CD4-positive, alpha-beta T cell (primary cell): ENCODE results near the gene CLBA1. TPM values are rescaled to one million over a fixed set of nuclear protein-coding genes. Genes with fewer than 3 reads are reported as not detected.

Experiments used
- ATAC-seq: fragments of 200-7000 bp; cut with Tn5 transposase; one replicate; pipeline ENCODE4 v1.10.0; 2022; ENCODE audit warnings: mild to moderate bottlenecking; ENCODE audit not compliant: poor library complexity
- CTCF ChIA-PET: fragments of 350-600 bp; sonication (Branson Sonifier 250); formaldehyde crosslinking; loops from one replicate; lab custom pipeline; 2021; ENCODE audit warnings: antibody characterized with exemption, inconsistent platforms; lab: Charles Lee
- POLR2A ChIA-PET: fragments of 350-600 bp; sonication (Branson Sonifier 250); formaldehyde crosslinking; loops from one replicate; lab custom pipeline; 2021; ENCODE audit warnings: antibody characterized with exemption, inconsistent platforms; lab: Charles Lee
- DNase-seq, 14 experiments: peaks; one replicate each; pipeline ENCODE4 v3.0.0-alpha.2; 2013 to 2020; ENCODE audit warnings: mixed read lengths in 2 of 14
- H3K27ac ChIP-seq, 2 donors: one replicate each; pipeline versions ENCODE4 v1.5.1 to v1.7.0; 2013; ENCODE audit warnings: low read length in 2 of 2, low read depth in 1 of 2, mild to moderate bottlenecking in 1 of 2
- H3K27me3 ChIP-seq, 2 experiments: 1 replicate in 1 of 2; 2 replicates in 1 of 2; pipeline versions ENCODE4 v1.6.1 to v1.7.0; 2013; ENCODE audit warnings: low read length in 2 of 2, control low read depth in 1 of 2, mild to moderate bottlenecking in 1 of 2, moderate library complexity in 1 of 2; ENCODE audit not compliant: insufficient read depth in 2 of 2, control insufficient read depth in 1 of 2
- H3K36me3 ChIP-seq: one replicate; pipeline ENCODE4 v1.6.1; 2013; ENCODE audit warnings: low read length, control low read depth; ENCODE audit not compliant: insufficient read depth
- H3K4me1 ChIP-seq: one replicate; pipeline ENCODE4 v1.6.1; 2013; ENCODE audit warnings: low read length, control low read depth; ENCODE audit not compliant: insufficient read depth
- H3K4me3 ChIP-seq: one replicate; pipeline ENCODE4 v1.5.1; 2013; ENCODE audit warnings: mild to moderate bottlenecking, low read length, moderate library complexity
- H3K9me3 ChIP-seq, 2 experiments: 1 replicate in 1 of 2; 2 replicates in 1 of 2; pipeline versions ENCODE4 v1.6.1 to v1.7.0; 2013; ENCODE audit warnings: low read length in 2 of 2, mild to moderate bottlenecking in 2 of 2, control low read depth in 1 of 2, moderate library complexity in 1 of 2; ENCODE audit not compliant: control insufficient read depth in 1 of 2, insufficient read depth in 1 of 2
- H3K27ac Mint-ChIP-seq: one replicate; pipeline ENCODE4 v1.8.0; 2020; ENCODE audit warnings: mixed read lengths
- H3K27me3 Mint-ChIP-seq: one replicate; pipeline ENCODE4 v1.8.0; 2021; ENCODE audit warnings: mixed read lengths
- H3K36me3 Mint-ChIP-seq: one replicate; pipeline ENCODE4 v1.8.0; 2021; ENCODE audit warnings: low read depth, mixed read lengths
- H3K4me1 Mint-ChIP-seq: one replicate; pipeline ENCODE4 v1.8.0; 2021; ENCODE audit warnings: low read depth, mixed read lengths
- H3K4me3 Mint-ChIP-seq: one replicate; pipeline ENCODE4 v1.8.0; 2020; ENCODE audit warnings: mild to moderate bottlenecking, mixed read lengths
- H3K9me3 Mint-ChIP-seq: one replicate; pipeline ENCODE4 v1.8.0; 2020; ENCODE audit warnings: mixed read lengths
- CTCF ChIP-seq: fragments of 200-600 bp; IDR thresholded peaks from one replicate; pipeline ENCODE4 v1.8.0; 2022; ENCODE audit warnings: antibody characterized with exemption, mild to moderate bottlenecking
- intact Hi-C, 2 experiments: fragments of 100-400 bp; cut with DNase I in 1 of 2; cut with micrococcal nuclease in 1 of 2; formaldehyde crosslinking; loops; one replicate each; pipeline versions ENCODE4 v1.15.1 to v1.9.0; 2023 to 2025; cut with DNase I, micrococcal nuclease
- total RNA-seq, 174 experiments: library from RNA in 2 of 174; stranded (reverse) in 2 of 174; gene quantifications; one replicate each; pipeline ENCODE4 v1.2.3 and lab custom pipeline; 2021 to 2026

The CLBA1 gene
- total RNA-seq, 2 experiments from 2014 or later = 1.7 to 1.8 TPM

- Histone ChIP-seq H3K4me1 (peaks cover 6% of the 10 kb centered on the region), H3K27me3 (peaks cover 15 to 33% of the 10 kb centered on the region in 2 experiments), H3K36me3 (no peaks in the 10 kb centered on the region), H3K4me3 (no peak overlapping the region), H3K27ac (no peak overlapping the region), H3K9me3 (peaks cover 0 to 20% of the 10 kb centered on the region in 2 experiments)
- Mint-ChIP-seq H3K27me3 (peaks cover 10% of the 10 kb centered on the region), H3K9me3 (no peaks in the 10 kb centered on the region), H3K36me3 (no peaks in the 10 kb centered on the region), H3K4me3 (no peak overlapping the region), H3K4me1 (no peaks in the 10 kb centered on the region), H3K27ac (no peak overlapping the region)
- CTCF ChIA-PET = no interaction called here
- POLR2A ChIA-PET = no interaction called here
- no peak for ATAC-seq
- DNase-seq = no peak
- TF ChIP-seq CTCF = no peak
- intact Hi-C loops = no loop called here
Observed at GRCh38 chr14:104966981-104967385, 18.6 kb upstream of the CLBA1 start.

- H3K27me3 ChIP-seq = peaks cover 15 to 33% of the 10 kb centered on the region in 2 experiments
- ChIA-PET CTCF (no interaction called here), POLR2A (no interaction called here)
- H3K36me3 Mint-ChIP-seq = no peaks in the 10 kb centered on the region
- H3K4me3 ChIP-seq = no peak overlapping the region
- intact Hi-C loops = no loop called here
- no peak for ATAC-seq
- H3K9me3 ChIP-seq = peaks cover 0 to 20% of the 10 kb centered on the region in 2 experiments
- no peak overlapping the region for H3K27ac ChIP-seq
- H3K9me3 Mint-ChIP-seq = no peaks in the 10 kb centered on the region
- peak in 2 of 14 experiments; percentile 1 to 16 for DNase-seq
- H3K4me3 Mint-ChIP-seq = no peak overlapping the region
- no peaks in the 10 kb centered on the region for H3K36me3 ChIP-seq
- peaks cover 10% of the 10 kb centered on the region for H3K27me3 Mint-ChIP-seq
- H3K27ac Mint-ChIP-seq = no peak overlapping the region
- no peaks in the 10 kb centered on the region for H3K4me1 Mint-ChIP-seq
- peaks cover 6% of the 10 kb centered on the region for H3K4me1 ChIP-seq
- TF ChIP-seq CTCF = no peak
Observed at GRCh38 chr14:104967386-104968152, 18.0 kb upstream of the CLBA1 start.

- Histone ChIP-seq H3K36me3 (no peaks in the 10 kb centered on the region), H3K27me3 (peaks cover 15 to 35% of the 10 kb centered on the region in 2 experiments), H3K27ac (no peak overlapping the region), H3K9me3 (peaks cover 0 to 20% of the 10 kb centered on the region in 2 experiments), H3K4me1 (peaks cover 6% of the 10 kb centered on the region), H3K4me3 (no peak overlapping the region)
- no peak overlapping the region for H3K27ac Mint-ChIP-seq
- no peaks in the 10 kb centered on the region for H3K4me1 Mint-ChIP-seq
- no peak for TF ChIP-seq CTCF
- H3K27me3 Mint-ChIP-seq = peaks cover 10% of the 10 kb centered on the region
- CTCF ChIA-PET = no interaction called here
- peak in 1 of 14 experiments; percentile 10 for DNase-seq
- intact Hi-C loops = no loop called here
- H3K36me3 Mint-ChIP-seq = no peaks in the 10 kb centered on the region
- H3K9me3 Mint-ChIP-seq = no peaks in the 10 kb centered on the region
- no peak overlapping the region for H3K4me3 Mint-ChIP-seq
- ATAC-seq = no peak
- POLR2A ChIA-PET = no interaction called here
Observed at GRCh38 chr14:104968153-104968527, 17.4 kb upstream of the CLBA1 start.
